ENCODE measurements around the gene TOMM20L. TPM values are rescaled to one million over a fixed set of nuclear protein-coding genes. Genes with fewer than 3 reads are reported as not detected.
"Not testable (repeated sequence)": the region's sequence is repeated elsewhere in the genome, so short reads cannot be mapped to it uniquely, and the experiment has no call there.

The TOMM20L gene
- not detected for polyA plus RNA-seq (2013, experiment 1 of 2)
- not detected for polyA plus RNA-seq (2013, experiment 2 of 2)

DNA sequence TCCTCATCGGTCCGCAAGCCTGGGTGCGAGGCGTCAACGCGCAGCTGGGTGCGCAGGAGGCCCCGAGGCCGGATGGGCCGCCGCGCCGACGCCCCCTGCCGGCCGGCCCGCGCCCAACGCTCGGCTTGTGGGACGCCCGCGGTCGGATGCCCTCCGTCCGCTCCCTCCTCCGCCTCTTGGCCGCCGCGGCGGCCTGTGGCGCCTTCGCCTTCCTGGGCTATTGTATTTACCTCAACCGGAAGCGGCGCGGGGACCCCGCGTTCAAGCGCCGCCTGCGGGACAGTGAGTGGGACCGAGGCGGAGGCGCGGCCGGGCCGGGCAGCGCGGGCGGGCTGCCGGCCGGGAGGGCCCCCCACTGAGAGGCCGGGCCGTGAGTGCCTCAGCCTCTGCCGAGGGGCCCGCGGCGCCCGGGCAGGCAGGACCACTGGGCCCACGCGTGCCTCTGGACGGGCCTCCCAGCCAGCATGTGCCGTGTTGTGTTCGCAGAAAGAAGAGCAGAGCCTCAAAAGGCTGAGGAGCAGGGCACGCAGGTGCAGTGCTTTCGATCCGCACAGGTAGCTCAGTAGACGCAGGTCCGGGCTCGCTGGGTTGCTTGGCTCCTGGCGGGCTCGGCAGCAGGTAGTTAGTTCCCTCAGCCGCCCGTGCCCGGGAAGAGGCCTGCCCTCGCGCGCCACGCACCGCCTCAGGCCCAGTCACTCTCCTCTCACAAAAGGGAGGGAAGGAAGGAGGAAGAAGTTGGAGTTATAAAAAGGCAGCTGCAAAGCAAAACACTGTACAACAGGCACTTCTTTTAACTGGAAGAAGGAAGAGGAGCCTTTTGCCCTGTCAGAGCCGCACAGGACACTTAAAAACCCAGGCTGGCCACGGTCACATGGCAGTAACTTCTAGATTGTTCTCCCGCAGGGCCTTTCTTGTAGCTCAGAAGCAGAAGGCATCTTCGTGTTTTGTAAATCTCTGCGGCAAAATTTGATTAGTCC is at the start of gene TOMM20L:
TOMM20L (plus strand) TSS at position 119 of the 977 bp plus-strand sequence; CDS start at position 147, 28 bp downstream.
- WGBS = 7% methylated on average over 81 of the region's 86 CpGs
- H3K36me3 ChIP-seq (ENCODE audit: insufficient read depth, low read length) = no peaks in the 10 kb centered on the region
- H3K4me3 ChIP-seq (ENCODE audit: low read length) = peak within 1 kb of the TSS; percentile 70
- peak within 1 kb of the TSS; percentile 70 for H3K27ac ChIP-seq (ENCODE audit: low read depth, low read length)
- peaks cover 27% of the 10 kb centered on the region for H3K27me3 ChIP-seq (ENCODE audit: insufficient read depth, low read length)
- peak within 1 kb of the TSS; percentile 82 for H3K9ac ChIP-seq (ENCODE audit: low read depth, low read length)
- H3K4me1 ChIP-seq (ENCODE audit: insufficient read depth, low read length) = peaks cover 5% of the 10 kb centered on the region; the same call in 1 of the 2 replicates
- H3K9me3 ChIP-seq (ENCODE audit: insufficient read depth, low read depth, low read length) = no peaks in the 10 kb centered on the region

DNA sequence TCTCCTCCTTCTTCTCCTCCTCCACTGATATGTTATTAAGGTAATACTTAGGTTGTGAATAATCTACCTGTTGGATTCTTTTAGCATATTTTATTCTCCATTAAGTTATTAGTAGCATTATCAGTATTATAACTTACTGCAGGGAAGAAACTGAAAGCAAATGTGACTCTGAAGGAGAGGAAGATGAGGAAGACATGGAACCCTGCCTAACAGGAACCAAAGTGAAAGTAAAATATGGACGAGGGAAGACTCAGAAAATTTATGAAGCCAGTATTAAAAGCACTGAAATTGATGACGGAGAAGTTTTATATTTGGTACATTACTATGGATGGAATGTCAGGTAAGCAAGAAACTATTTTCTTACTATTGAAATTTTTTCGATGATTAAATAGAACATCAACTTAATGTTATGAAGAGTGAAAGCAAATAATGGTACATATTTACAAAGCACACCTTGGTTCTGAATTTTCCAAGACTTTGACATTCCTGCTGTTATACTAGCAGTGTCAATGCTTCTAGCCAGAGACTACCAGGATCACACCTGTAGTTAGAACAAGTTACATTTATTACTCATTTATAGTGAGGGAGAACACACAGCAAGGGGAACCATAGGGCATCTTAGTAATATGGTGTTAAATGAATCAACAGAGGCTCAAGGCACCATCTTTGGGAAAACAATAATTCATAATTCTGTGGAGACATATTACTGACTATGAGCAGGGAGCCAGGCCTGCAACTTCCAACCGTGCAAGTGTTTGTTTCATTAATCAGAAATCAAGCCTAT is 42.0 kb upstream of the TOMM20L start:
- Histone ChIP-seq H3K27ac (ENCODE audit: low read depth, low read length) (no peak overlapping the region), H3K36me3 (ENCODE audit: insufficient read depth, low read length) (peaks cover 68% of the 10 kb centered on the region), H3K9ac (ENCODE audit: low read depth, low read length) (no peak overlapping the region), H3K9me3 (ENCODE audit: insufficient read depth, low read depth, low read length) (no peaks in the 10 kb centered on the region), H3K4me3 (ENCODE audit: low read length) (no peak overlapping the region), H3K27me3 (ENCODE audit: insufficient read depth, low read length) (no peaks in the 10 kb centered on the region), H3K4me1 (ENCODE audit: insufficient read depth, low read length) (peaks cover 5% of the 10 kb centered on the region; the same call in 1 of the 2 replicates)
- WGBS = 94% methylated on average over 3 of the region's 4 CpGs

DNA sequence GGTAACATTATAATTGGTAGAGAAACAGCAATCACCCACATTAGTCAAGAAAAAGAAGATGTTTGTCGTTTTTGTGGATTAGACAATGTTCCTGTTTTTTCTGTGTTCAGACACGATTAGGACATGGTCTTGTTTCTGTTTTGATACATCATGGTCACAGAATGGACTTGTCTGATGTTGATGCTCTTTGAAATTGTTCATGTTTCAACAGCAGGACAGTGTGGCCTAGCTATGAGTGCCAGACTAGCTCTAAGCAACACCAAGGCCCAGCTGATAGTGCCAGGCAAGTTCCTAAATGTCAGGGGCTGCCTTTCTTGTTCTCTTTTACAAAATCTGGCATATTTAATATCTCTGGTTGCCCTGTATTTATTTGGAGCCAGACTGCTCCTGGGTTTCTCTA is 40.9 kb upstream of the TOMM20L start:
- H3K27ac ChIP-seq (ENCODE audit: low read depth, low read length) = no peak overlapping the region
- H3K36me3 ChIP-seq (ENCODE audit: insufficient read depth, low read length) = peaks cover 71% of the 10 kb centered on the region

DNA sequence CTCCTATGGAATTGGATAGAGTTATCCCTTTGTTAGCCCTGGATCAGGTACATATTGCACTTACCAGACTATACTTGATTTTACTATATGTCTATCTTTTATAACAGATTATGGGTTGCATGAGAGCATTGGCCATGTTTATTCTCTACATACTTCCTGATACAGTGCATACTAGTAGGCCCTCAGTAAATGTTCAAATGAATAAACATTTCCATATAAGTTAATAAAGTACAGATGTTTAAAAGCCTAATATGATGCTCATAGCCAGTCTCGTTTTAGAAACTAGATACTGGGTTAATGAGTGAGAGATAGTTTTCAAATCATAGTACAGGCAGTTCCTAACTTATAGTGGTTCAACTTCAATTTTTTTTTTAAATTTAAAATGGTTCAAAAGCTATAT is 39.5 kb upstream of the TOMM20L start:
- Histone ChIP-seq H3K9ac (ENCODE audit: low read depth, low read length) (no peak overlapping the region), H3K36me3 (ENCODE audit: insufficient read depth, low read length) (peaks cover 73% of the 10 kb centered on the region), H3K27me3 (ENCODE audit: insufficient read depth, low read length) (no peaks in the 10 kb centered on the region), H3K4me3 (ENCODE audit: low read length) (no peak overlapping the region), H3K9me3 (ENCODE audit: insufficient read depth, low read depth, low read length) (no peaks in the 10 kb centered on the region), H3K27ac (ENCODE audit: low read depth, low read length) (no peak overlapping the region), H3K4me1 (ENCODE audit: insufficient read depth, low read length) (peaks cover 5% of the 10 kb centered on the region; the same call in 1 of the 2 replicates)
- 75% methylated on average over 1 of the region's 1 CpG for WGBS

More for the DNA sequence above, 40.9 kb upstream of the TOMM20L start:
- H3K27me3 ChIP-seq (ENCODE audit: insufficient read depth, low read length) = no peaks in the 10 kb centered on the region
- H3K4me3 ChIP-seq (ENCODE audit: low read length) = no peak overlapping the region
- H3K9me3 ChIP-seq (ENCODE audit: insufficient read depth, low read depth, low read length) = no peaks in the 10 kb centered on the region
- peaks cover 5% of the 10 kb centered on the region; the same call in 1 of the 2 replicates for H3K4me1 ChIP-seq (ENCODE audit: insufficient read depth, low read length)
- WGBS = 92% methylated on average over 2 of the region's 2 CpGs
- H3K9ac ChIP-seq (ENCODE audit: low read depth, low read length) = no peak overlapping the region

DNA sequence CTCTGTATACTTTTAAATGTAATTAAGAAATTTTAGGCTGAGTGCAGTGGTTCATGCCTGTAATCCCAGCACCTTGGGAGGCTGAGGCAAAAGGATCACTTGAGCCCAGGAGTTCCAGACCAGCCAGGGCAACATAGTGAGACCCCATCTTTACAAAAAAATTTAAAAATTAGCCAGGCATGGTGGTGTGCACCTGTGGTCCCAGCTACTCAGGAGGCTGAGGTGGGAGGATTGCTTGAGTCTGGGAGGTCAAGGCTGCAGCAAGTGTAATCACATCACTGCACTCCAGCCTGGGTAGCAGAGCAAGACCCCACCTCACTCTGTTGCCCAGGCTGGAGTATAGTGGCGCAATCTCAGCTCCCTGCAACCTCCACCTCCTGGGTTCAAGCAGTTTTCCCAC is 33.5 kb upstream of the TOMM20L start:
- WGBS = 98% methylated on average over 1 of the region's 1 CpG
- peaks cover 74% of the 10 kb centered on the region for H3K36me3 ChIP-seq (ENCODE audit: insufficient read depth, low read length)
- H3K27ac ChIP-seq (ENCODE audit: low read depth, low read length) = not testable (repeated sequence)

DNA sequence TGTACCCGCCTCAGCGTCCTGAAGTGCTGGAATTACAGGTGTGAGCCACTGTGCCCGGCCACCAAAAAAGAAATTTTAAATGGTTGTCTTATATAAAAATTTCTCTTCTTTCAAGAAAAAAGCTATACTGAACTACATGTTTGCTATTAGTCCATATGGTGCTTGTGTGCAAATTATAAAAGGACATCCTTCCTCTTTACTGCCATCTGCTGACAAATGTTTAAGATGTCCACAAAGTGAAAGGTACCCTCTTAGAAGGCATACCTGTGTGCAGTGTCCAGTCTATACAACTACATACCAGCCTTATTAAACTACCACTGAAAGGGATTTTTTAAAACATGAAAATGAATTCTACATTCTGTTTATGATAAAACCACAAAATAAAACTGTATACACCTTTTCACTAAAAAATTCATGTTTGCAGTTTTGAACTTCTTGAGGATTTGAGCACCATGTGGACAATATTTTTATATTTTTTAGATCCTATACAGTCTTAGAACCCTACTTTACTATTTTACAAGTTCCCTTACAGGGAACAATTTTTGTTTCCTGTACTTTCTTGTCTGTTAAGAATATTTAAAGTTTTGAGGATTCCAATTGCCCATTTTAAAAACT is 32.8 kb upstream of the TOMM20L start:
- Histone ChIP-seq H3K4me3 (ENCODE audit: low read length) (no peak overlapping the region), H3K9me3 (ENCODE audit: insufficient read depth, low read depth, low read length) (no peaks in the 10 kb centered on the region), H3K27ac (ENCODE audit: low read depth, low read length) (no peak overlapping the region), H3K36me3 (ENCODE audit: insufficient read depth, low read length) (peaks cover 80% of the 10 kb centered on the region), H3K27me3 (ENCODE audit: insufficient read depth, low read length) (no peaks in the 10 kb centered on the region), H3K4me1 (ENCODE audit: insufficient read depth, low read length) (no peaks in the 10 kb centered on the region), H3K9ac (ENCODE audit: low read depth, low read length) (no peak overlapping the region)
- 84% methylated on average over 3 of the region's 3 CpGs for WGBS

More for the DNA sequence above, 33.5 kb upstream of the TOMM20L start:
- not testable (repeated sequence) for H3K4me1 ChIP-seq (ENCODE audit: insufficient read depth, low read length); H3K4me3 ChIP-seq (ENCODE audit: low read length); H3K9ac ChIP-seq (ENCODE audit: low read depth, low read length); H3K27me3 ChIP-seq (ENCODE audit: insufficient read depth, low read length); H3K9me3 ChIP-seq (ENCODE audit: insufficient read depth, low read depth, low read length)

DNA sequence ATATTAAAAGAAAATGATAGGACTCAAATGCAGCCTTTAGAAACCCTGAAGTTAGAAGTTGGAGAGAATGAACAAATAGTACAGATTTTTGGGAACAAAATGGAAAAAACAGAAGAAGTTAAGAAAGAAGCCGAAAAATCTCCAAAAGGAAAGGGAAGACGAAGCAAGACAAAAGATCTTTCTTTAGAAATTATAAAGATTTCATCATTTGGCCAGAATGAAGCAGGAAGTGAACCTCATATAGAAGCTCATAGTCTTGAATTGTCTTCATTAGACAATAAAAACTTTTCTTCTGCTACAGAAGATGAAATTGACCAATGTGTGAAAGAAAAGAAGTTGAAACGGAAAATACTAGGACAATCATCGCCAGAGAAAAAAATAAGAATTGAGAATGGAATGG is 31.4 kb upstream of the TOMM20L start:
- Histone ChIP-seq H3K36me3 (ENCODE audit: insufficient read depth, low read length) (peaks cover 84% of the 10 kb centered on the region), H3K27me3 (ENCODE audit: insufficient read depth, low read length) (no peaks in the 10 kb centered on the region), H3K4me1 (ENCODE audit: insufficient read depth, low read length) (no peaks in the 10 kb centered on the region), H3K9me3 (ENCODE audit: insufficient read depth, low read depth, low read length) (no peaks in the 10 kb centered on the region), H3K4me3 (ENCODE audit: low read length) (no peak overlapping the region), H3K27ac (ENCODE audit: low read depth, low read length) (no peak overlapping the region), H3K9ac (ENCODE audit: low read depth, low read length) (no peak overlapping the region)
- 95% methylated on average over 4 of the region's 4 CpGs for WGBS

DNA sequence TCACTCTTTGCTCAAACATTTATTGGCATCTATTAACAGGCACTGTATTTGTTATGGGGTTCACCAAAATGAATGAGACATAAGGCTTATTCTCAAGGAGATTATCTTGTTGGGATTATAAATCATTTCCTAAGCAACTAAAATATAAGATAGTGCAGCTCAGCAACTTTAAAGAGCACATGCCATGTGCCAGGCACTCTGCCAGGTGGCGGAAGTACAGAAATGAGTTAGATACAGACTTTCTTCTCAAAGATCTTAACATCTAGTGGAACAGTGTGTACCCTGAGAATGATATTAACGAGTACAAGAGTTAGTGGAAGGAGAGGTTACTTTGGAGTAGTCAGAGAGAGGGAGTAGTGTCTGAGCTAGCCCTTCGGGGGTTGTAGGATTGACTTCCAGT is 28.4 kb upstream of the TOMM20L start:
- Histone ChIP-seq H3K9me3 (ENCODE audit: insufficient read depth, low read depth, low read length) (no peaks in the 10 kb centered on the region), H3K9ac (ENCODE audit: low read depth, low read length) (no peak overlapping the region), H3K27ac (ENCODE audit: low read depth, low read length) (no peak overlapping the region), H3K27me3 (ENCODE audit: insufficient read depth, low read length) (no peaks in the 10 kb centered on the region), H3K4me3 (ENCODE audit: low read length) (no peak overlapping the region), H3K36me3 (ENCODE audit: insufficient read depth, low read length) (peaks cover 76% of the 10 kb centered on the region), H3K4me1 (ENCODE audit: insufficient read depth, low read length) (no peaks in the 10 kb centered on the region)
- WGBS = 82% methylated on average over 3 of the region's 3 CpGs

DNA sequence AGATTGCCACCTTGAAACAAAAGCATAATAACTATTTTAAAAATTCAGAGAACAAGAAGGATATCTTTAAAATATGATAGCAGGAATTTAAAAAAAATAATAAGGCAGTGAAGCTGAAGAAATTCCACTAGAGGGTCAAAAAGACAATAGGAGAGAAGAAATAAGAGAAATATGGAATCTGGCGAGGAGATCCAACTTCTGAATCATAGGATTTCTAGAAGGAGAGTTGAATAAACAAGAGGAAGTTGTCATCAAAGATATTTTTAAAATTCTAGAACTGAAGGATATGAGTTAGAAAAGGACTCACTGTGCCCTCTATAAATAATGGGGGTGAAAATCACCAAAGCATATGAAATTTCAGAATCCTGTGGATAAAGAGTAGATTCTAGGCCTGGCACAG is 26.8 kb upstream of the TOMM20L start:
- H3K4me1 ChIP-seq (ENCODE audit: insufficient read depth, low read length) = no peaks in the 10 kb centered on the region
- H3K4me3 ChIP-seq (ENCODE audit: low read length) = no peak overlapping the region
- WGBS = 93% methylated on average over 1 of the region's 1 CpG
- H3K9ac ChIP-seq (ENCODE audit: low read depth, low read length) = no peak overlapping the region
- no peaks in the 10 kb centered on the region for H3K27me3 ChIP-seq (ENCODE audit: insufficient read depth, low read length)
- H3K36me3 ChIP-seq (ENCODE audit: insufficient read depth, low read length) = peaks cover 84% of the 10 kb centered on the region
- no peaks in the 10 kb centered on the region for H3K9me3 ChIP-seq (ENCODE audit: insufficient read depth, low read depth, low read length)
- no peak overlapping the region for H3K27ac ChIP-seq (ENCODE audit: low read depth, low read length)

DNA sequence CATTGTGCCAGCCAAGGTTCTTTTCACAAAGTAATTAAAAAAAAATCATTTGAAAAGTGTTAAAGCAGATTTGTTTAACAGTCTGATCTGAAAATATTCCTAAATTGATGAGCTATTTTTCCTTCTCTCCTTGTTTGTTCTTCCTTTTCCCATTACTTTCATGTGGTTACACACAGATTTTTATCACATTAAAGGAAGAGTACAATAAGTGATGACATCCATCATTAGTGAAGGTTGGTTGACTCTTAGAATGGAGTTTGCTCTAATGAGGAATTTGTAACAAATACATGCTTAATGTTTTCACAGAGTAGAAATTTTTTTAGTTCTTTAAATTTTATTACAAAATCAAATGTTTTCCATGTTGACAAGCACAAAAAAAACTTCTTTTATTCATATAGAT is 18.9 kb upstream of the TOMM20L start:
- H3K4me1 ChIP-seq (ENCODE audit: insufficient read depth, low read length) = no peaks in the 10 kb centered on the region
- H3K36me3 ChIP-seq (ENCODE audit: insufficient read depth, low read length) = peaks cover 36% of the 10 kb centered on the region
- no peak overlapping the region for H3K27ac ChIP-seq (ENCODE audit: low read depth, low read length)
- no peak overlapping the region for H3K4me3 ChIP-seq (ENCODE audit: low read length)
- no peaks in the 10 kb centered on the region for H3K27me3 ChIP-seq (ENCODE audit: insufficient read depth, low read length)
- no peaks in the 10 kb centered on the region for H3K9me3 ChIP-seq (ENCODE audit: insufficient read depth, low read depth, low read length)
- H3K9ac ChIP-seq (ENCODE audit: low read depth, low read length) = no peak overlapping the region

All from HUES64 (cell line).